H1 (cell line): ENCODE results near the gene ATP9B. TPM values are rescaled to one million over a fixed set of nuclear protein-coding genes. Genes with fewer than 3 reads are reported as not detected.

Source experiments
- CHD2 ChIP-seq: IDR thresholded peaks from 2 replicates; pipeline ENCODE4 v1.6.1; 2012; ENCODE audit warnings: low read length, improper control_type of control experiment
- CHD7 ChIP-seq: fragments of 300-600 bp; sonication (generic); IDR thresholded peaks from 2 replicates; pipeline ENCODE4 v1.7.1; 2012; ENCODE audit warnings: low read length, moderate library complexity, mild to moderate bottlenecking, inconsistent platforms; ENCODE audit not compliant: insufficient replicate concordance
- CTBP2 ChIP-seq: IDR thresholded peaks from 2 replicates; pipeline ENCODE4 v1.7.0; 2011; ENCODE audit warnings: borderline replicate concordance, mild to moderate bottlenecking, moderate library complexity, mixed read lengths, low read length; ENCODE audit not compliant: insufficient read depth, insufficient read length
- CTCF ChIP-seq, 3 experiments: IDR thresholded peaks; 1 replicate in 2 of 3; 2 replicates in 1 of 3; pipeline versions ENCODE4 v1.5.1 to v1.6.1; 2011; ENCODE audit warnings: low read length in 3 of 3, mild to moderate bottlenecking in 3 of 3, inconsistent platforms in 2 of 3, low read depth in 1 of 3, moderate library complexity in 1 of 3; ENCODE audit not compliant: insufficient read depth in 1 of 3; ENCODE audit errors: control extremely low read depth in 1 of 3
- NANOG ChIP-seq: IDR thresholded peaks from 2 replicates; pipeline ENCODE4 v1.6.1; 2011; ENCODE audit warnings: low read length, low read depth, mild to moderate bottlenecking, inconsistent platforms; ENCODE audit not compliant: insufficient read depth, poor library complexity, severe bottlenecking
- SAP30 ChIP-seq: fragments of 300-600 bp; sonication (generic); IDR thresholded peaks from 2 replicates; pipeline ENCODE4 v1.7.1; 2012; ENCODE audit warnings: low read length, moderate library complexity, mild to moderate bottlenecking, inconsistent platforms; ENCODE audit not compliant: insufficient read depth, insufficient replicate concordance
- polyA plus RNA-seq, 7 experiments: library from polyadenylated mRNA; depleted of rRNA in 3 of 7; stranded (reverse) in 5 of 7; unstranded in 2 of 7; fragments of >200 nt in 5 of 7; fragments of 200-250 nt in 2 of 7; gene quantifications; 1 replicate in 5 of 7; 2 replicates in 1 of 7; 4 replicates in 1 of 7; pipeline versions ENCODE4 v1.2.1 to v1.2.3, GENCODE V29; 2011 to 2013; ENCODE audit warnings: missing spikeins in 2 of 7, mixed read lengths in 2 of 7
- total RNA-seq: library from RNA; stranded (reverse); fragmentation: NEBNext Ultra II Directional; extraction: Animal tissue kit (Norgen Biotek cat#: 25700); gene quantifications from 2 replicates; pipeline ENCODE4 v1.2.1, GENCODE V29; 2021

The ATP9B gene
- total and polyA plus RNA-seq, 2 of the 8 experiments (the other 6 are each of a cell fraction or from before 2014, with no cell fraction given), result 15.1 to 21.7 TPM

- TF ChIP-seq CHD7 (no peak), CTCF (IDR thresholded peaks at IDR 0.05; ENCODE audit: control extremely low read depth in 1 of 3, insufficient read depth in 1 of 3, low read depth in 1 of 3, low read length in 3 of 3) (no peak), SAP30 (no peak), NANOG (no peak), CHD2 (no peak), CTBP2 (no peak)
These were observed 278.9 kb downstream of the ATP9B start (continued) for GRCh38 chr18:79348066-79348465.
